H1 (cell line): ENCODE measurements around the gene THBS3. TPM values are rescaled to one million over a fixed set of nuclear protein-coding genes. Genes with fewer than 3 reads are reported as not detected.

Experiments
- BACH1 ChIP-seq: IDR thresholded peaks from 2 replicates; pipeline ENCODE4 v1.6.1; 2012; ENCODE audit warnings: low read length, improper control_type of control experiment
- BCL11A ChIP-seq, 2 experiments: IDR thresholded peaks; one replicate each; pipeline ENCODE4 v1.6.1; 2011; ENCODE audit warnings: low read depth in 2 of 2, low read length in 2 of 2, mild to moderate bottlenecking in 2 of 2
- CHD1 ChIP-seq: IDR thresholded peaks from 2 replicates; pipeline ENCODE4 v1.6.1; 2012; ENCODE audit warnings: low read depth, low read length, improper control_type of control experiment
- CHD2 ChIP-seq: IDR thresholded peaks from 2 replicates; pipeline ENCODE4 v1.6.1; 2012; ENCODE audit warnings: low read length, improper control_type of control experiment
- CREB1 ChIP-seq: IDR thresholded peaks from 2 replicates; pipeline ENCODE4 v1.6.1; 2012; ENCODE audit warnings: inconsistent platforms
- E2F6 ChIP-seq: IDR thresholded peaks from 2 replicates; pipeline ENCODE4 v1.6.1; 2012; ENCODE audit warnings: inconsistent platforms
- EGR1 ChIP-seq: IDR thresholded peaks from 2 replicates; pipeline ENCODE4 v1.6.1; 2011; ENCODE audit warnings: low read depth, low read length, borderline replicate concordance
- HDAC2 ChIP-seq, 2 experiments: fragments of 300-600 bp in 1 of 2; sonication (generic) in 1 of 2; IDR thresholded peaks; 2 replicates each; pipeline ENCODE4 v1.6.1; 2011 to 2012; ENCODE audit warnings: low read depth in 2 of 2, low read length in 2 of 2, mild to moderate bottlenecking in 2 of 2, moderate library complexity in 2 of 2, borderline replicate concordance in 1 of 2, inconsistent platforms in 1 of 2
- HDAC6 ChIP-seq: IDR thresholded peaks from one replicate; pipeline ENCODE4 v1.7.1; 2012; ENCODE audit warnings: low read depth, mild to moderate bottlenecking, inconsistent platforms, low read length, moderate library complexity
- NANOG ChIP-seq: IDR thresholded peaks from 2 replicates; pipeline ENCODE4 v1.6.1; 2011; ENCODE audit warnings: low read length, low read depth, mild to moderate bottlenecking, inconsistent platforms; ENCODE audit not compliant: insufficient read depth, poor library complexity, severe bottlenecking
- NRF1 ChIP-seq: IDR thresholded peaks from 2 replicates; pipeline ENCODE4 v1.6.1; 2011; ENCODE audit warnings: mild to moderate bottlenecking, low read depth, low read length, improper control_type of control experiment
- RNF2 ChIP-seq: fragments of 200-900, 300-1000 bp; sonication (generic); IDR thresholded peaks from 2 replicates; pipeline ENCODE4 v1.7.1; 2016; ENCODE audit warnings: borderline replicate concordance, low read depth, mild to moderate bottlenecking, antibody characterized with exemption, low read length; ENCODE audit not compliant: poor library complexity, severe bottlenecking; ENCODE audit errors: missing control alignments
- SIX5 ChIP-seq: IDR thresholded peaks from 2 replicates; pipeline ENCODE4 v1.6.1; 2011; ENCODE audit warnings: mild to moderate bottlenecking, low read depth, low read length
- TAF1 ChIP-seq: IDR thresholded peaks from 2 replicates; pipeline ENCODE4 v1.6.1; 2011; ENCODE audit warnings: mild to moderate bottlenecking, low read depth, low read length
- TEAD4 ChIP-seq: IDR thresholded peaks from 2 replicates; pipeline ENCODE4 v1.6.1; 2012; ENCODE audit warnings: low read depth, low read length, inconsistent platforms, mixed read lengths
- USF2 ChIP-seq: IDR thresholded peaks from 2 replicates; pipeline ENCODE4 v1.6.1; 2011; ENCODE audit warnings: low read length, improper control_type of control experiment
- YY1 ChIP-seq: IDR thresholded peaks from 2 replicates; pipeline ENCODE4 v1.6.1; 2011; ENCODE audit warnings: low read depth, mild to moderate bottlenecking, low read length
- polyA plus RNA-seq, 7 experiments: library from polyadenylated mRNA; depleted of rRNA in 3 of 7; stranded (reverse) in 5 of 7; unstranded in 2 of 7; fragments of >200 nt in 5 of 7; fragments of 200-250 nt in 2 of 7; gene quantifications; 1 replicate in 5 of 7; 2 replicates in 1 of 7; 4 replicates in 1 of 7; pipeline versions ENCODE4 v1.2.1 to v1.2.3, GENCODE V29; 2011 to 2013; ENCODE audit warnings: missing spikeins in 2 of 7, mixed read lengths in 2 of 7
- total RNA-seq: library from RNA; stranded (reverse); fragmentation: NEBNext Ultra II Directional; extraction: Animal tissue kit (Norgen Biotek cat#: 25700); gene quantifications from 2 replicates; pipeline ENCODE4 v1.2.1, GENCODE V29; 2021

The THBS3 gene
- total and polyA plus RNA-seq, 2 of the 8 experiments (the other 6 are each of a cell fraction or from before 2014, with no cell fraction given) = 3.0 to 3.5 TPM

GRCh38 chr1:155226188-155226909 is 18.7 kb upstream of the THBS3 start (continued):
- TF ChIP-seq TEAD4 (no peak), BCL11A (IDR thresholded peaks at IDR 0.05; ENCODE audit: low read depth in 2 of 2, low read length in 2 of 2) (no peak), USF2 (no peak), NRF1 (no peak), RNF2 (no peak), CHD1 (no peak), HDAC6 (no peak), E2F6 (no peak), BACH1 (no peak), CREB1 (no peak), YY1 (peak; percentile 10; the same call in 1 of the 2 replicates), TAF1 (0 out of 2 replicates have a peak, but pooled peaks have one; percentile 36), HDAC2 (IDR thresholded peaks at IDR 0.05; ENCODE audit: borderline replicate concordance in 1 of 2, low read depth in 2 of 2, low read length in 2 of 2) (no peak), SIX5 (no peak), CHD2 (no peak), EGR1 (no peak), NANOG (no peak)
